ENCODE data around the gene C16orf95. TPM values are rescaled to one million over a fixed set of nuclear protein-coding genes. Genes with fewer than 3 reads are reported as not detected.

Gene C16orf95, protein sequence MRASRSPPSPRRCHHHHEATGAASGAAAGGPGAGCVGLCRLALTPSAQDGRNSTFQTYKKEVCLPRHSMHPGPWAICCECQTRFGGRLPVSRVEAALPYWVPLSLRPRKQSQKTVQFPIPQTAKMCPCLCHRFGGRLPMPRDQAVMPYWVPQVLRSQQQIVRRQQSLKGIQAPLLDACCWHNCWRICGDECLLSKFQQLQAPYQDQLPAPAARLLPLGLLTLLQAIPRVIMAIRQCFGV
- total RNA-seq: 1.9 and 2.1 TPM in 2 replicates

DNA sequence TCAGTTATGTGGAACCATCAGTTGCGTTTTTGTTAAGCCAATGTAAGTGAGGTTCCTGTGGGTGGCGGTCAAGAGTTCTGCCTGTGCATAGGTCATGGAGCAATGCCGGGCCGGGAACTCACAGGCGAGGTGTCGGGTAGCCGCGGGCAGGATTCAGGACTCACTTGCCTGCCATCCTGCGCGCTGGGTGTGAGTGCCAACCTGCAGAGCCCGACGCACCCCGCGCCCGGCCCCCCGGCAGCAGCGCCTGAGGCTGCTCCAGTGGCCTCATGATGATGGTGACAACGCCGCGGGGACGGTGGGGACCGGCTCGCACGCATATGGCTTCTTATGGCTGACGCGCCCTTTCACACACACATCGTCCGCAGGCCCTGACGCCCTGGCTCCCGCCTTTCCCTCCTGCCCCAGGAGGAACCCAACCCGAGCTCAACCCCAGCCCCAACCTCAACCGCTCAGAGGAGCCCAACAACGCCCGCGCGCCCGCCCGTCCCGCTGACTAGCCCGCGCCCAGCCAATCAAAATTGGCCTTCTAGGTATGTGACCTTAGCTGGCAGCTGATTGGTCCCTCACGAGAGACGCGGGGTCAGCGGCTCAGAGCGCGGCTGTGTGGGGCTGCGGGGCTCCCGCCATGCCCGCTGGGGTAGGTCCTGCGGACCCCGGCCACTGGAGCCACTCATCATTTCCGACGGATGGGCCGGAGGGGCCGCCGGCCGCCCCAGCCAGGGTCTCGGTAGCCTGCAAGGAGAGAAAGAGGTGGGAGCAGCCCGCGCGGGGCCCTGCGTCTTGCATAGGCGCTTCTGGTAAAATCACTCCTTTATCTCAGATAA, at the start of gene C16orf95:
Gene C16orf95 (minus strand): TSS at position 470 of the 827 bp plus-strand sequence. CDS start 150 bp downstream, at position 320.

Other genes with a start within 250 kb of the C16orf95 start
- gene FBXO31, start 66.4 kb upstream of the C16orf95 start, total RNA-seq: 31.4 and 50.4 TPM in 2 replicates
- 115 and 118 TPM in 2 replicates for gene MAP1LC3B, start 74.9 kb upstream of the C16orf95 start, total RNA-seq
- gene ZCCHC14, start 175.6 kb upstream of the C16orf95 start, total RNA-seq: 4.4 and 10.0 TPM in 2 replicates